ENCODE measurements around the gene CFAP46. TPM values are rescaled to one million over a fixed set of nuclear protein-coding genes. Genes with fewer than 3 reads are reported as not detected.

The CFAP46 gene
- total and polyA plus RNA-seq, 2 experiments from 2014 or later = 0.20 to 0.22 TPM

DNA sequence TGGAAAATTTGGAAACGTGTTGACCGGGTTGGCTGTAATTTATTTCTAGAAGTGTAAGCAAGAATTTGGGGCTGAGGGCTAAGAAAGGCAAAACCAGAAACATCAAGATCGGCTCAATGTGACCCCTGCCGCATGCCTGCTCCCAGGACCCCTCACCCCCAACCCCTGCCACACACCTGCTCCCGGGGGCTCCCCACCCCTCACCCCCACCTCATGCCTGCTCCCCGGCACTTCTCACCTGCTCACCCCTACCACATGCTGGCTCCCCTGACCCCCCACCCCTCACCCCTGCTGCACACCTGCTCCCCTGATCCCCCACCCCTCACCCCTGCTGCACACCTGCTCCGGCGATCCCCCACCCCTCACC lies 19.0 kb upstream of the CFAP46 start:
- in situ Hi-C loops (cut with MboI) = no loop called here
- Histone ChIP-seq H3K27me3 (replicated peaks; ENCODE audit: insufficient read depth) (peaks cover 6% of the 10 kb centered on the region; the same call in 1 of the 2 replicates), H3K4me3 (no peak overlapping the region), H3K9me3 (ENCODE audit: low read depth) (no peaks in the 10 kb centered on the region), H2AFZ (no peak overlapping the region), H3K4me1 (ENCODE audit: insufficient read depth) (peaks cover 5% of the 10 kb centered on the region; the same call in 1 of the 2 replicates), H3K36me3 (ENCODE audit: low read depth) (no peaks in the 10 kb centered on the region), H3K79me2 (ENCODE audit: insufficient read depth) (no peaks in the 10 kb centered on the region), H3K4me2 (ENCODE audit: unreplicated experiment) (no peak overlapping the region), H3F3A (ENCODE audit: insufficient read depth) (no peaks in the 10 kb centered on the region), H3K27ac (no peak overlapping the region), H3K9ac (no peak overlapping the region), H4K20me1 (ENCODE audit: insufficient read depth) (no peaks in the 10 kb centered on the region), H3K9me2 (ENCODE audit: insufficient read depth) (no peaks in the 10 kb centered on the region)
- DNase-seq = no peak
- TF ChIP-seq EZH2phosphoT487 (IDR thresholded peaks at IDR 0.05; ENCODE audit: insufficient read depth, low read depth) (no peak), EZH2 (IDR thresholded peaks at IDR 0.05; ENCODE audit: insufficient read depth, poor library complexity, severe bottlenecking) (no peak)
- WGBS, 2 experiments (ENCODE audit: low coverage in 1 of 2, low lambda C conversion rate in 2 of 2, missing lambda C conversion rate in 2 of 2) = 71 to 77% methylated on average over 2 to 8 of the region's 8 CpGs

GRCh38 chr10:132960631-132961419 lies 18.5 kb upstream of the CFAP46 start:
- peaks cover 5% of the 10 kb centered on the region; the same call in 1 of the 2 replicates for H3K4me1 ChIP-seq (ENCODE audit: insufficient read depth)
- no peaks in the 10 kb centered on the region for H3K79me2 ChIP-seq (ENCODE audit: insufficient read depth)
- H4K20me1 ChIP-seq (ENCODE audit: insufficient read depth) = no peaks in the 10 kb centered on the region
- H3K9me3 ChIP-seq (ENCODE audit: low read depth) = no peaks in the 10 kb centered on the region
- H3K36me3 ChIP-seq (ENCODE audit: low read depth) = no peaks in the 10 kb centered on the region
- H3K9ac ChIP-seq = no peak overlapping the region
- H3K4me3 ChIP-seq = no peak overlapping the region
- H3K27ac ChIP-seq = no peak overlapping the region
- TF ChIP-seq EZH2 (IDR thresholded peaks at IDR 0.05; ENCODE audit: insufficient read depth, poor library complexity, severe bottlenecking) (no peak), EZH2phosphoT487 (IDR thresholded peaks at IDR 0.05; ENCODE audit: insufficient read depth, low read depth) (no peak)
- H3K4me2 ChIP-seq (ENCODE audit: unreplicated experiment) = no peak overlapping the region
- no peak overlapping the region for H2AFZ ChIP-seq
- no peaks in the 10 kb centered on the region for H3K9me2 ChIP-seq (ENCODE audit: insufficient read depth)
- no peaks in the 10 kb centered on the region for H3F3A ChIP-seq (ENCODE audit: insufficient read depth)
- peak; percentile 12 for DNase-seq
- in situ Hi-C loops (cut with MboI) = no loop called here
- WGBS, 2 experiments (ENCODE audit: low coverage in 1 of 2, low lambda C conversion rate in 2 of 2, missing lambda C conversion rate in 2 of 2) = 81 to 82% methylated on average over 23 to 42 of the region's 42 CpGs
- peaks cover under 1% of the 10 kb centered on the region; the same call in 1 of the 2 replicates for H3K27me3 ChIP-seq (replicated peaks; ENCODE audit: insufficient read depth)

DNA sequence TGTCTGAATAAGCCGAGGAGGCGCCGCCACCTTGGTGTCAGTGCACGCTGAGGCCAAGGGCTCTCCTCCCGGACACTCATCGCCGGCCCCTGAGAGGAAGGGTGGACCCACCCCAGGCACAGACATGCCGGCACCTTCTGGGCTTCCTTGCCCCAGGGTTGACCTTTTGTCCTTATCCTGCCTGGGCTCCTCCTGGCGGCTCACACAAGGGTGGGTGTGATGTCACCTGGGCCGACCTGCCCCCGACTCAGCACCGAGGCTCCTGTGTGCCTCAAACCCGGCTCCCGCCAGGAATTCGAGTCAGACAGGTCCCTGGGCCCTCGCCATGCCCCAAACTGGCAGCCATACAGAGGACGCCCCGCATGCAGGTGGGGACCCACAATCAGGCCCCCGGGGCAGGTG lies 17.7 kb upstream of the CFAP46 start:
- TF ChIP-seq EZH2 (IDR thresholded peaks at IDR 0.05; ENCODE audit: insufficient read depth, poor library complexity, severe bottlenecking) (no peak), EZH2phosphoT487 (IDR thresholded peaks at IDR 0.05; ENCODE audit: insufficient read depth, low read depth) (no peak)
- Histone ChIP-seq H4K20me1 (ENCODE audit: insufficient read depth) (no peaks in the 10 kb centered on the region), H3K9me2 (ENCODE audit: insufficient read depth) (no peaks in the 10 kb centered on the region), H3K27ac (no peak overlapping the region), H3K4me3 (no peak overlapping the region), H3K4me1 (ENCODE audit: insufficient read depth) (peaks cover 5% of the 10 kb centered on the region; the same call in 1 of the 2 replicates), H3K4me2 (ENCODE audit: unreplicated experiment) (no peak overlapping the region), H2AFZ (no peak overlapping the region), H3K27me3 (replicated peaks; ENCODE audit: insufficient read depth) (0 out of 2 replicates have a peak, but pooled peaks cover under 1% of the 10 kb centered on the region), H3K79me2 (ENCODE audit: insufficient read depth) (no peaks in the 10 kb centered on the region), H3K36me3 (ENCODE audit: low read depth) (no peaks in the 10 kb centered on the region), H3F3A (ENCODE audit: insufficient read depth) (no peaks in the 10 kb centered on the region), H3K9me3 (ENCODE audit: low read depth) (no peaks in the 10 kb centered on the region), H3K9ac (no peak overlapping the region)
- in situ Hi-C loops (cut with MboI) = no loop called here
- 84 to 87% methylated on average over 18 to 19 of the region's 19 CpGs for WGBS, 2 experiments (ENCODE audit: low coverage in 1 of 2, low lambda C conversion rate in 2 of 2, missing lambda C conversion rate in 2 of 2)
- no peak for DNase-seq

DNA sequence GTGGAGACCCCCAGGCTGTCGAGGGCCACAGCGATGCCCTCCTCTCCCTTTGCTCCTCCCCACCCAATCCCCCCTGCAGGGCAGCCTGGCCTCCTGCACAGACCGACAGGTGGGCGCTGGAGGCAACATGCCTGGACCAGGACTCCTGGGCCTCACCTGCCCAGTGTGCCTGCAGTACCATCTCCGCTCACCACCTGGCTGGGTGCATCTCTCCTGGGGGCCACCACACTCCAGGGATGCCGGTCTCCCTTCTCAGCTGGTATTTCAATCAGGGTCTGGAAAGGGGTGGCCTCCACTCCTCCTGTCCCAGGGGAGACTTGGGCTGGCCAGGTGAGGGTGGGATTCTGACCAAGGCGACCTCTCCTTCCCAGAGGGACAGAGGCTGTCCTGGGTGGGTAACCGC lies 17.2 kb upstream of the CFAP46 start:
- H4K20me1 ChIP-seq (ENCODE audit: insufficient read depth) = no peaks in the 10 kb centered on the region
- H3K4me1 ChIP-seq (ENCODE audit: insufficient read depth) = peaks cover 5% of the 10 kb centered on the region; the same call in 1 of the 2 replicates
- no peak overlapping the region for H3K4me2 ChIP-seq (ENCODE audit: unreplicated experiment)
- H3F3A ChIP-seq (ENCODE audit: insufficient read depth) = no peaks in the 10 kb centered on the region
- H3K79me2 ChIP-seq (ENCODE audit: insufficient read depth) = no peaks in the 10 kb centered on the region
- no peak overlapping the region for H3K4me3 ChIP-seq
- H3K36me3 ChIP-seq (ENCODE audit: low read depth) = no peaks in the 10 kb centered on the region
- TF ChIP-seq EZH2phosphoT487 (IDR thresholded peaks at IDR 0.05; ENCODE audit: insufficient read depth, low read depth) = no peak
- no peak for TF ChIP-seq EZH2 (IDR thresholded peaks at IDR 0.05; ENCODE audit: insufficient read depth, poor library complexity, severe bottlenecking)
- in situ Hi-C loops (cut with MboI) = no loop called here
- no peaks in the 10 kb centered on the region for H3K9me2 ChIP-seq (ENCODE audit: insufficient read depth)
- H3K9ac ChIP-seq = no peak overlapping the region
- peaks cover 6% of the 10 kb centered on the region; the same call in 1 of the 2 replicates for H3K27me3 ChIP-seq (replicated peaks; ENCODE audit: insufficient read depth)
- WGBS, 2 experiments (ENCODE audit: low coverage in 1 of 2, low lambda C conversion rate in 2 of 2, missing lambda C conversion rate in 2 of 2) = 89% methylated on average over 8 of the region's 8 CpGs
- no peak for DNase-seq
- H3K27ac ChIP-seq = no peak overlapping the region
- no peak overlapping the region for H2AFZ ChIP-seq
- H3K9me3 ChIP-seq (ENCODE audit: low read depth) = no peaks in the 10 kb centered on the region

Measured in GM23248 (cell line).